K562 (cell line): Measurements from ENCODE around the gene TFPI. TPM values are rescaled to one million over a fixed set of nuclear protein-coding genes. Genes with fewer than 3 reads are reported as not detected.

Experiments
- BCL6 ChIP-seq: fragments of 250-450 bp; sonication (Bioruptor Pico); IDR thresholded peaks from 2 replicates; pipeline ENCODE4 v1.4.0; 2020
- CAMTA2 ChIP-seq: fragments of 250-450 bp; sonication (Bioruptor Pico); conservative IDR thresholded peaks from 2 replicates; pipeline ENCODE4 v1.5.1; 2022
- CBX3 ChIP-seq, 2 experiments: IDR thresholded peaks; 1 replicate in 1 of 2; 2 replicates in 1 of 2; pipeline ENCODE4 v1.6.1; 2012; ENCODE audit warnings: inconsistent platforms in 2 of 2, low read length in 2 of 2, borderline replicate concordance in 1 of 2, control low read depth in 1 of 2
- GTF2F1 ChIP-seq: IDR thresholded peaks from 2 replicates; pipeline ENCODE4 v1.6.1; 2011; ENCODE audit warnings: low read depth, low read length, improper control_type of control experiment
- HNRNPUL1 ChIP-seq: fragments of 200-400 bp; formaldehyde crosslinking; IDR thresholded peaks from 2 replicates; pipeline ENCODE4 v1.6.1; 2017; ENCODE audit warnings: low read length
- ILF3 ChIP-seq: fragments of 450-650 bp; IDR thresholded peaks from 2 replicates; pipeline ENCODE4 v1.6.1; 2018; ENCODE audit warnings: antibody characterized with exemption, mild to moderate bottlenecking, moderate library complexity, borderline replicate concordance
- KAT8 ChIP-seq: fragments of 450-650 bp; IDR thresholded peaks from 2 replicates; pipeline ENCODE4 v1.6.1; 2016; ENCODE audit warnings: low read depth, mild to moderate bottlenecking
- MEIS2 ChIP-seq: fragments of 450-650 bp; IDR thresholded peaks from 2 replicates; pipeline ENCODE4 v1.6.1; 2014; ENCODE audit warnings: mild to moderate bottlenecking; ENCODE audit not compliant: partially characterized antibody
- NFIC ChIP-seq: fragments of 450-650 bp; IDR thresholded peaks from 2 replicates; pipeline ENCODE4 v1.6.1; 2017; ENCODE audit warnings: mild to moderate bottlenecking, inconsistent platforms
- NR2C2 ChIP-seq, 2 experiments: fragments of 200-800 bp in 1 of 2; sonication (Bioruptor generic) in 1 of 2; sonication (generic) in 1 of 2; formaldehyde crosslinking in 1 of 2; IDR thresholded peaks; 2 replicates each; pipeline versions ENCODE4 v1.6.1 to v1.8.0; 2016 to 2022; ENCODE audit warnings: mild to moderate bottlenecking in 1 of 2, missing compliant biosample characterization in 1 of 2, missing genetic modification characterization in 1 of 2, missing genetic modification reagents in 1 of 2
- PHF20 ChIP-seq: fragments of 450-650 bp; IDR thresholded peaks from 2 replicates; pipeline ENCODE4 v1.6.1; 2018; ENCODE audit not compliant: partially characterized antibody
- RBBP5 ChIP-seq: fragments of 200-600 bp; sonication (generic); IDR thresholded peaks from 2 replicates; pipeline ENCODE4 v1.6.1; 2012; ENCODE audit warnings: borderline replicate concordance, mild to moderate bottlenecking, low read length, control low read depth, inconsistent platforms; ENCODE audit not compliant: insufficient read depth, poor library complexity, severe bottlenecking
- SMARCB1 ChIP-seq: IDR thresholded peaks from 2 replicates; pipeline ENCODE4 v1.6.1; 2011; ENCODE audit warnings: improper control_type of control experiment, low read depth; ENCODE audit not compliant: insufficient read length
- WHSC1 ChIP-seq: IDR thresholded peaks from one replicate; pipeline ENCODE4 v1.6.1; 2012; ENCODE audit warnings: low read length, control low read depth, inconsistent platforms
- YBX1 ChIP-seq: fragments of 450-650 bp; IDR thresholded peaks from 2 replicates; pipeline ENCODE4 v1.7.1; 2016; ENCODE audit warnings: mild to moderate bottlenecking
- ZBTB7A ChIP-seq: IDR thresholded peaks from 2 replicates; pipeline ENCODE4 v1.6.1; 2011; ENCODE audit warnings: low read depth, mild to moderate bottlenecking, low read length, moderate library complexity, borderline replicate concordance; ENCODE audit not compliant: control insufficient read depth
- ZNF121 ChIP-seq: sonication (generic); formaldehyde crosslinking; conservative IDR thresholded peaks from 2 replicates; pipeline ENCODE4 v1.8.0; 2022; ENCODE audit warnings: missing genetic modification reagents
- polyA plus RNA-seq, 8 experiments: library from polyadenylated mRNA; depleted of rRNA in 4 of 8; stranded (reverse) in 5 of 8; unstranded in 3 of 8; fragments of >200 nt; fragmentation: Nextera tagmentation in 2 of 8; fragmentation: Illumina TruSeq in 1 of 8; extraction: Ambion mirVana in 2 of 8; extraction: Trizol in 1 of 8; gene quantifications; 2 replicates each; pipeline versions ENCODE4 v1.2.1 to v1.2.3, GENCODE V29; 2011 to 2014; ENCODE audit warnings: inconsistent platforms in 1 of 8, missing spikeins in 1 of 8
- total RNA-seq, 7 experiments: library from RNA; depleted of rRNA in 6 of 7; stranded (reverse); fragments of >200 nt in 6 of 7; fragmentation: Illumina TruSeq in 2 of 7; extraction: Trizol in 2 of 7; gene quantifications; 2 replicates each; pipeline versions ENCODE4 v1.2.1 to v1.2.3, GENCODE V29; 2011 to 2021; ENCODE audit warnings: low replicate concordance in 1 of 7
- TF ChIP-seq, protein P1 (sequence below), 2 experiments: fragments of 250-450 bp in 1 of 2; fragments of 450-650 bp in 1 of 2; sonication (Bioruptor Pico) in 1 of 2; IDR thresholded peaks; 2 replicates each; pipeline versions ENCODE4 v1.6.1 to v1.8.0; 2016 to 2021; ENCODE audit warnings: mild to moderate bottlenecking in 2 of 2, moderate library complexity in 2 of 2, missing compliant biosample characterization in 1 of 2, missing genetic modification characterization in 1 of 2
- TF ChIP-seq, protein P2 (sequence below): fragments of 200-800 bp; sonication (Bioruptor generic); IDR thresholded peaks from 2 replicates; pipeline ENCODE4 v1.6.1; 2017; ENCODE audit warnings: missing genetic modification characterization, missing compliant biosample characterization
- TF ChIP-seq, protein P3 (sequence below): fragments of 450-650 bp; IDR thresholded peaks from 2 replicates; pipeline ENCODE4 v1.7.0; 2016; ENCODE audit warnings: borderline replicate concordance
- TF ChIP-seq, protein P4 (sequence below): fragments of 250-450 bp; sonication (Bioruptor Pico); IDR thresholded peaks from 2 replicates; pipeline ENCODE4 v1.8.0; 2022; ENCODE audit warnings: inconsistent platforms

Gene TFPI
- total and polyA plus RNA-seq, 9 of the 15 experiments (the other 6 are each of a cell fraction or from before 2014, with no cell fraction given): 53.5 to 219 (median 100) TPM

DNA sequence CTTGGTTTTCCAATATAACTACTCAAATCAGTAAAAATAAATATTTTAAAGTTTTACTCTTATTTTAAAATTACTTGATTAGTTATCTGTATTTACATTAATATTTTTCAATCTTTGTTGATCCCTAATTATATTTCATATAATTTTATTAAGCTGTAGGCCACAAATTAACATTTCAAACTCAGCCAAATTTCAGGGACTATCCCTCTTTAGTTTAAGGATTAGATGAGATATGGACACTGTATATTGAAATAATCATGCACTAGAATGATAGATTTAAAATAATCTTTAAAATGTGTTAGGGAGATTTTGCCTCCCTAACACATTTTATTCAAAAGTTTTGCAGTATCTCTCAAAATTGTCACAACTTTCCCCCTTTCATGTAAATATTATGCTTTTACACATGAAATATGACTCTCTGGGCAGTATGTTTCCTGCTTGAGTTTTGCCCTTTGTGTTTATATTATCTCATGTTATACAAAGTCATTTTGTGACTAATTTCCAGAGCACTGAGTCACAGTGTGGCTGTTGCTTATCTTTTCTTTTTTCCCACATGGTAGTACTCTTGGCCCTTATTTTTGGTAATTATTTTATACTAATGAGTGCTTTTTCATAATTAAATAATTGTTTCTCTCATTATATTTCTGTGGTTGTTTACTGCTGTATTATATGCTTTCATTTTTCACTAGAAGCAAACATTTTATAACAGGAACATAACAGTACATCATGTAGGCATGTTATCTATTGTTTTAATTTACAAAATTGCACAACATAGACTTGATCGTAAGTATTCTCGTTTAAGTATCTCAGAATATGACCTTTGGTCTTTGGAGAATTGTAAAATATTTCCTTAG lies 1.2 kb downstream of the TFPI start (continued):
- TF ChIP-seq HNRNPUL1 (no peak), NFIC (peak; percentile 21; the same call in 1 of the 2 replicates), YBX1 (no peak), SMARCB1 (no peak), ZBTB7A (no peak), BCL6 (CRISPR knock-in tag) (no peak), KAT8 (no peak), GTF2F1 (no peak), ZNF121 (CRISPR knock-in tag) (no peak), CBX3 (IDR thresholded peaks at IDR 0.05; ENCODE audit: borderline replicate concordance in 1 of 2, low read length in 2 of 2) (peak in 1 of 2 experiments; percentile 71; a peak in 1 of 3 replicates), NR2C2 (CRISPR knock-in tag; IDR thresholded peaks at IDR 0.05) (no peak), NR2C2 (tag; IDR thresholded peaks at IDR 0.05) (no peak), PHF20 (no peak), CAMTA2 (no peak), WHSC1 (no peak), RBBP5 (no peak), ILF3 (no peak), MEIS2 (peak; percentile 48)
- TF ChIP-seq, protein P1, sequence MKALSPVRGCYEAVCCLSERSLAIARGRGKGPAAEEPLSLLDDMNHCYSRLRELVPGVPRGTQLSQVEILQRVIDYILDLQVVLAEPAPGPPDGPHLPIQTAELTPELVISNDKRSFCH (CRISPR knock-in tag; IDR thresholded peaks at IDR 0.05): no peak
- TF ChIP-seq, protein P1 (tag; IDR thresholded peaks at IDR 0.05): no peak
- TF ChIP-seq, protein P2, sequence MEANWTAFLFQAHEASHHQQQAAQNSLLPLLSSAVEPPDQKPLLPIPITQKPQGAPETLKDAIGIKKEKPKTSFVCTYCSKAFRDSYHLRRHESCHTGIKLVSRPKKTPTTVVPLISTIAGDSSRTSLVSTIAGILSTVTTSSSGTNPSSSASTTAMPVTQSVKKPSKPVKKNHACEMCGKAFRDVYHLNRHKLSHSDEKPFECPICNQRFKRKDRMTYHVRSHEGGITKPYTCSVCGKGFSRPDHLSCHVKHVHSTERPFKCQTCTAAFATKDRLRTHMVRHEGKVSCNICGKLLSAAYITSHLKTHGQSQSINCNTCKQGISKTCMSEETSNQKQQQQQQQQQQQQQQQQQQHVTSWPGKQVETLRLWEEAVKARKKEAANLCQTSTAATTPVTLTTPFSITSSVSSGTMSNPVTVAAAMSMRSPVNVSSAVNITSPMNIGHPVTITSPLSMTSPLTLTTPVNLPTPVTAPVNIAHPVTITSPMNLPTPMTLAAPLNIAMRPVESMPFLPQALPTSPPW (CRISPR knock-in tag): peak; percentile 32
- TF ChIP-seq, protein P3, sequence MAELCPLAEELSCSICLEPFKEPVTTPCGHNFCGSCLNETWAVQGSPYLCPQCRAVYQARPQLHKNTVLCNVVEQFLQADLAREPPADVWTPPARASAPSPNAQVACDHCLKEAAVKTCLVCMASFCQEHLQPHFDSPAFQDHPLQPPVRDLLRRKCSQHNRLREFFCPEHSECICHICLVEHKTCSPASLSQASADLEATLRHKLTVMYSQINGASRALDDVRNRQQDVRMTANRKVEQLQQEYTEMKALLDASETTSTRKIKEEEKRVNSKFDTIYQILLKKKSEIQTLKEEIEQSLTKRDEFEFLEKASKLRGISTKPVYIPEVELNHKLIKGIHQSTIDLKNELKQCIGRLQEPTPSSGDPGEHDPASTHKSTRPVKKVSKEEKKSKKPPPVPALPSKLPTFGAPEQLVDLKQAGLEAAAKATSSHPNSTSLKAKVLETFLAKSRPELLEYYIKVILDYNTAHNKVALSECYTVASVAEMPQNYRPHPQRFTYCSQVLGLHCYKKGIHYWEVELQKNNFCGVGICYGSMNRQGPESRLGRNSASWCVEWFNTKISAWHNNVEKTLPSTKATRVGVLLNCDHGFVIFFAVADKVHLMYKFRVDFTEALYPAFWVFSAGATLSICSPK: no peak
- TF ChIP-seq, protein P4, sequence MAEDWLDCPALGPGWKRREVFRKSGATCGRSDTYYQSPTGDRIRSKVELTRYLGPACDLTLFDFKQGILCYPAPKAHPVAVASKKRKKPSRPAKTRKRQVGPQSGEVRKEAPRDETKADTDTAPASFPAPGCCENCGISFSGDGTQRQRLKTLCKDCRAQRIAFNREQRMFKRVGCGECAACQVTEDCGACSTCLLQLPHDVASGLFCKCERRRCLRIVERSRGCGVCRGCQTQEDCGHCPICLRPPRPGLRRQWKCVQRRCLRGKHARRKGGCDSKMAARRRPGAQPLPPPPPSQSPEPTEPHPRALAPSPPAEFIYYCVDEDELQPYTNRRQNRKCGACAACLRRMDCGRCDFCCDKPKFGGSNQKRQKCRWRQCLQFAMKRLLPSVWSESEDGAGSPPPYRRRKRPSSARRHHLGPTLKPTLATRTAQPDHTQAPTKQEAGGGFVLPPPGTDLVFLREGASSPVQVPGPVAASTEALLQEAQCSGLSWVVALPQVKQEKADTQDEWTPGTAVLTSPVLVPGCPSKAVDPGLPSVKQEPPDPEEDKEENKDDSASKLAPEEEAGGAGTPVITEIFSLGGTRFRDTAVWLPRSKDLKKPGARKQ: no peak
